Measurements from ENCODE around the gene SNX10. TPM values are rescaled to one million over a fixed set of nuclear protein-coding genes. Genes with fewer than 3 reads are reported as not detected.
A peak's percentile ranks its signal among the peaks of the same experiment; 100 is the strongest.
"Not testable (repeated sequence)": the region's sequence is repeated elsewhere in the genome, so short reads cannot be mapped to it uniquely, and the experiment has no call there.

Gene SNX10
- total RNA-seq, result 23.6 and 27.9 TPM in 2 replicates

- peak; percentile 49 for TF ChIP-seq CTCF (IDR thresholded peaks at IDR 0.05; ENCODE audit: insufficient read depth, low read length, poor library complexity, severe bottlenecking)
- no peak for DNase-seq (ENCODE audit: low read depth)
- Histone ChIP-seq H3K36me3 (ENCODE audit: control insufficient read depth, insufficient read depth, low read length) (no peaks in the 10 kb centered on the region), H3K4me3 (ENCODE audit: low read depth, low read length) (peak within 1 kb of the TSS; percentile 62), H3K27me3 (ENCODE audit: control insufficient read depth, insufficient read depth, low read length) (no peaks in the 10 kb centered on the region)
Measured at GRCh38 chr7:26291699-26292538, at the start of gene SNX10. Gene SNX10 (plus strand): TSS chr7:26291862. CDS start chr7:26346443, 54,581 bp downstream.

- no peak for DNase-seq (ENCODE audit: low read depth)
- Histone ChIP-seq H3K27me3 (ENCODE audit: control insufficient read depth, insufficient read depth, low read length) (no peaks in the 10 kb centered on the region), H3K4me3 (ENCODE audit: low read depth, low read length) (no peak overlapping the region), H3K36me3 (ENCODE audit: control insufficient read depth, insufficient read depth, low read length) (no peaks in the 10 kb centered on the region)
- no peak for TF ChIP-seq CTCF (IDR thresholded peaks at IDR 0.05; ENCODE audit: insufficient read depth, low read length, poor library complexity, severe bottlenecking)
Measured at GRCh38 chr7:26245150-26245549, 46.5 kb upstream of the SNX10 start.

GRCh38 chr7:26250239-26250638, 41.4 kb upstream of the SNX10 start:
- Histone ChIP-seq H3K4me3 (ENCODE audit: low read depth, low read length) (no peak overlapping the region), H3K27me3 (ENCODE audit: control insufficient read depth, insufficient read depth, low read length) (no peaks in the 10 kb centered on the region), H3K36me3 (ENCODE audit: control insufficient read depth, insufficient read depth, low read length) (no peaks in the 10 kb centered on the region)
- TF ChIP-seq CTCF (IDR thresholded peaks at IDR 0.05; ENCODE audit: insufficient read depth, low read length, poor library complexity, severe bottlenecking), result no peak
- DNase-seq (ENCODE audit: low read depth), result no peak

GRCh38 chr7:26261866-26262265, 29.8 kb upstream of the SNX10 start:
- not testable (repeated sequence) for H3K4me3 ChIP-seq (ENCODE audit: low read depth, low read length); H3K27me3 ChIP-seq (ENCODE audit: control insufficient read depth, insufficient read depth, low read length); H3K36me3 ChIP-seq (ENCODE audit: control insufficient read depth, insufficient read depth, low read length); DNase-seq (ENCODE audit: low read depth)

DNA sequence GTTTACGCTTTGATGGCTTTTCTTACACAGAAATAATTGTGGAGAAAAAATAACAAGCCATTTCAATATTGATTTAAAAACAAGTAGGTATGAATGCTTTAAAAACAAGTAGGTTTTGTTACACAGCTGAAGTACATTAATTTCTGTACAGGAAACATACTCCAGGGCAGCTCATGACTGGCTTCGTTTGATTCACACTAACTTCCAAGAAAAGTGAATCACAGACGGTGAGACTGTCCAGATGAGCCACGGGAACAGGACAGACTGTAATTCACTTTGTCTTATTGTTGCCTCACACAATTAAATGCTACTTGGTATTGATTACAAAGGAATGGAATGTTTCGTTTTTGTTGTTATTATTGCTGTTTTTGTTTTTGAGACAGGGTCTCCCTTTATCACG, 26.6 kb upstream of the SNX10 start:
- Histone ChIP-seq H3K4me3 (ENCODE audit: low read depth, low read length) (no peak overlapping the region), H3K36me3 (ENCODE audit: control insufficient read depth, insufficient read depth, low read length) (no peaks in the 10 kb centered on the region), H3K27me3 (ENCODE audit: control insufficient read depth, insufficient read depth, low read length) (no peaks in the 10 kb centered on the region)
- TF ChIP-seq CTCF (IDR thresholded peaks at IDR 0.05; ENCODE audit: insufficient read depth, low read length, poor library complexity, severe bottlenecking), result no peak
- DNase-seq (ENCODE audit: low read depth), result no peak

DNA sequence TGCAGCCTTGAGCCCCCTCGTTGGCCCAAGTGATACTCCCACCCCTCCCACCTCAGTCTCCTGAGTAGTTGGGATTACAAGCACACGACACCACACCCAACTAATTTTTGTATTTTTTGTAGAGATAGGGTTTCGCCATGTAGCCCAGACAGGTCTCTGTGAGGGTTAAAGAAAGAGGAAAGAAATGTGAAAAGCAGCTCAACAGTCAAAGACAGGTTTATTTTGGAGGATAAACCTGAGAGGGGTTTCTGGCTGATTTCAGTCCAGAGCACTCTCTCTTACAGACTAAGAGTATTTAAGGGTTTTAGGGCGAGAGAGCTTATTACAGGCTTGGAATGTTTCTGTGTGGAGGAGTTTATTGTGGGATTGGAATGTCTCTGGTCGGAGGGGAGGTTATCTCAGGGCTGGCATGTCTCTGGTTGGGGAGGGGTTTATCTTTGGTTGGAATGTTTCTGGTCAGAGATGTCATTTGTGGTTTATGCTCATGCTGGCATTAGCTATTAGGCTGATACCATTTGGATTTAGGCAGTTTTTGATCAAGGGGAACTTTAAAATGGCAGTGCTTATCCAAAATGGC, 26.1 kb upstream of the SNX10 start:
- Histone ChIP-seq H3K27me3 (ENCODE audit: control insufficient read depth, insufficient read depth, low read length) (no peaks in the 10 kb centered on the region), H3K36me3 (ENCODE audit: control insufficient read depth, insufficient read depth, low read length) (no peaks in the 10 kb centered on the region), H3K4me3 (ENCODE audit: low read depth, low read length) (no peak overlapping the region)
- no peak for DNase-seq (ENCODE audit: low read depth)
- no peak for TF ChIP-seq CTCF (IDR thresholded peaks at IDR 0.05; ENCODE audit: insufficient read depth, low read length, poor library complexity, severe bottlenecking)
